Measurements from ENCODE around the gene CCDC6. TPM values are rescaled to one million over a fixed set of nuclear protein-coding genes. Genes with fewer than 3 reads are reported as not detected.

CCDC6 gene
- total and polyA plus RNA-seq, 2 of the 4 experiments (the other 2 are of a cell fraction): 21.8 to 30.8 TPM

DNA sequence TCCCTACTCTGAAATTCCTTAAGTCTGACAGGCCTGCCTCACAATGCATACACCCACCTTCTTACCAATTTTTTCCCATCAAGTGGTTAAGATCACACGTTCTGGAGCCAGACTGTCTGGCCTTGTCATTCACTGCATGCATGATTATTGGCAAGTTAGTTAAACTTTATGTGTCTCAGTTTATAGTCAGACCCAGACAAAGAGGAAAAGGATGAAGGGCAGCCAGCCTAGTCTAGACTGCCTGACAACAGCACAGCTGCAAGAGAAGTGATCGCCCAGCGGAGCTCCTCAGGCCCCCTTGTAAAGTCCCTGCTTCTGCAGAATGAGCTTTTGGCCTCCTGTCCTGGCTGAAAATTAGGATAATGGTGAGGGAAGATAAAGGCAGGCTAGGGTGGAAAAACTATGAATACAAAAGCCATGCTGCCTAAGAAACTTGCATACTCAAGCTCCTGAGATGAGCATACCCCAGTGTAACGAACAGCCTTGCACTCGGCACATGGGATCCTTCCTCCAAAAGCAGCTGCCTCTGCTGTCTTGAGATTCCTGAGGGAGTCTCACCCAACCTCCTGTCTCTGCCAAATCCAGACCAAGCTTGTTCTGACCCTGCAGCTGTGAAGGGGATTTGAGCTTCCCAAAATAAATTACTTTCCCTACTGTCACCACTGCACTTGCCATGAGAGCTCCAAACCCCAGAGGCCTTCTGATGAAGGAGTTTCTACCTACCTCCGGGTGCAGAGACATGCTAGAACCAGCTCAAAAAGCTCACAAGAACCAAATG lies 126.4 kb downstream of the CCDC6 start:
- Histone ChIP-seq H3K4ac (ENCODE audit: low read depth, low read length) (no peak overlapping the region), H2AFZ (replicated peaks; ENCODE audit: low read length, poor library complexity) (no peak overlapping the region), H3K27me3 (ENCODE audit: control insufficient read depth, insufficient read depth, low read length) (no peaks in the 10 kb centered on the region), H2AK5ac (ENCODE audit: low read depth, low read length) (no peak overlapping the region), H3K27ac (ENCODE audit: insufficient read depth, low read length) (no peak overlapping the region), H3K23ac (ENCODE audit: low read depth, low read length) (no peak overlapping the region), H2BK15ac (ENCODE audit: low read depth, low read length) (no peak overlapping the region), H3K9ac (ENCODE audit: low read depth, low read length) (no peak overlapping the region), H4K91ac (ENCODE audit: insufficient read depth, low read depth, low read length) (no peak overlapping the region), H3K9me1 (ENCODE audit: insufficient read depth, low read length) (no peaks in the 10 kb centered on the region; the same call in 1 of the 2 replicates), H4K20me1 (ENCODE audit: insufficient read depth, low read length) (no peaks in the 10 kb centered on the region), H4K8ac (ENCODE audit: low read depth in 2 of 2, low read length in 2 of 2) (no peak overlapping the region), H3K4me1 (ENCODE audit: control insufficient read depth, insufficient read depth, low read length) (no peaks in the 10 kb centered on the region), H3K4me2 (ENCODE audit: low read depth, low read length) (no peak overlapping the region), H3K36me3 (ENCODE audit: control insufficient read depth, insufficient read depth, low read length) (no peaks in the 10 kb centered on the region), H2AK9ac (replicated peaks; ENCODE audit: low read depth, low read length, poor library complexity) (no peak overlapping the region), H3K9me3 (ENCODE audit: control insufficient read depth, insufficient read depth, low read length) (no peaks in the 10 kb centered on the region), H3K18ac (ENCODE audit: low read depth, low read length) (no peak overlapping the region), H3K14ac (replicated peaks; ENCODE audit: low read depth, low read length) (no peak overlapping the region), H3K79me1 (ENCODE audit: low read depth in 1 of 2, low read length in 2 of 2) (no peaks in the 10 kb centered on the region), H3K4me3 (ENCODE audit: insufficient read depth, low read depth, low read length) (no peak overlapping the region), H4K5ac (ENCODE audit: low read depth, low read length) (no peak overlapping the region), H2BK5ac (ENCODE audit: low read depth, low read length, poor library complexity, severe bottlenecking) (no peak overlapping the region), H3K56ac (ENCODE audit: extremely low read depth, insufficient read depth, low read length) (no peak overlapping the region), H2BK20ac (ENCODE audit: low read depth, low read length) (no peak overlapping the region), H2BK120ac (ENCODE audit: low read depth, low read length) (no peak overlapping the region)
- intact Hi-C loops (cut with micrococcal nuclease) (no loop called here), dilution Hi-C loops (cut with HindIII; ENCODE audit: low sequenced_read_pairs, unreplicated experiment) (no loop called here), in situ Hi-C loops (cut with MboI; ENCODE audit: low sequenced_read_pairs) (no loop called here)
- CTCF ChIA-PET: interaction anchor here (0.6 kb wide), 3 partner anchors 31 to 120 kb away, joined by 3 to 4 read pairs (median 3); no protein-coding TSS in a partner anchor
- TF ChIP-seq MAZ (IDR thresholded peaks at IDR 0.05; ENCODE audit: borderline replicate concordance, low read depth, low read length) (no peak), CEBPB (IDR thresholded peaks at IDR 0.05; ENCODE audit: low read depth, low read length) (no peak), RAD21 (IDR thresholded peaks at IDR 0.05; ENCODE audit: low read length) (no peak), CHD1 (IDR thresholded peaks at IDR 0.05; ENCODE audit: low read depth, low read length) (no peak), CTCF (conservative IDR thresholded peaks at IDR 0.05; ENCODE audit: low read depth, low read length) (no peak), MAFK (IDR thresholded peaks at IDR 0.05; ENCODE audit: low read depth, low read length) (no peak), MXI1 (IDR thresholded peaks at IDR 0.05; ENCODE audit: borderline replicate concordance, low read depth, low read length) (no peak), SMC3 (IDR thresholded peaks at IDR 0.05; ENCODE audit: low read depth, low read length) (no peak), ELK1 (IDR thresholded peaks at IDR 0.05; ENCODE audit: borderline replicate concordance, low read depth, low read length) (no peak), FOS (IDR thresholded peaks at IDR 0.05; ENCODE audit: low read depth, low read length) (no peak), RCOR1 (IDR thresholded peaks at IDR 0.05; ENCODE audit: insufficient replicate concordance, low read length) (no peak), NFE2L2 (IDR thresholded peaks at IDR 0.05; ENCODE audit: low read depth, low read length) (no peak), RFX5 (IDR thresholded peaks at IDR 0.05; ENCODE audit: low read depth, low read length) (no peak), BHLHE40 (IDR thresholded peaks at IDR 0.05; ENCODE audit: low read depth, low read length) (no peak), POLR2A (IDR thresholded peaks at IDR 0.05; ENCODE audit: low read depth, low read length) (no peak)
- TF ChIP-seq, protein P1, sequence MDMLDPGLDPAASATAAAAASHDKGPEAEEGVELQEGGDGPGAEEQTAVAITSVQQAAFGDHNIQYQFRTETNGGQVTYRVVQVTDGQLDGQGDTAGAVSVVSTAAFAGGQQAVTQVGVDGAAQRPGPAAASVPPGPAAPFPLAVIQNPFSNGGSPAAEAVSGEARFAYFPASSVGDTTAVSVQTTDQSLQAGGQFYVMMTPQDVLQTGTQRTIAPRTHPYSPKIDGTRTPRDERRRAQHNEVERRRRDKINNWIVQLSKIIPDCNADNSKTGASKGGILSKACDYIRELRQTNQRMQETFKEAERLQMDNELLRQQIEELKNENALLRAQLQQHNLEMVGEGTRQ (IDR thresholded peaks at IDR 0.05; ENCODE audit: low read depth, low read length): no peak
- WGBS, 2 experiments (ENCODE audit: extremely low coverage in 2 of 2, insufficient read length in 1 of 2): no CpG with 5 or more reads among the region's 6 CpGs
- no peak for DNase-seq
- BruUV-seq (replicated peaks): no TSS peak
- POLR2A ChIA-PET (ENCODE audit: unreplicated experiment): no interaction called here
- ATAC-seq (ENCODE audit: low read depth): no peak

All from IMR-90 (cell line).